Measurements from ENCODE around the gene TTLL11. TPM values are rescaled to one million over a fixed set of nuclear protein-coding genes. Genes with fewer than 3 reads are reported as not detected.
"Not testable (repeated sequence)": the region's sequence is repeated elsewhere in the genome, so short reads cannot be mapped to it uniquely, and the experiment has no call there.

TTLL11 gene
- total RNA-seq, 1 experiment from 2014 or later, result 7.1 TPM

- no peak for DNase-seq (ENCODE audit: low read depth)
Observed at GRCh38 chr9:122007837-122008236, 85.3 kb downstream of the TTLL11 start.

DNA sequence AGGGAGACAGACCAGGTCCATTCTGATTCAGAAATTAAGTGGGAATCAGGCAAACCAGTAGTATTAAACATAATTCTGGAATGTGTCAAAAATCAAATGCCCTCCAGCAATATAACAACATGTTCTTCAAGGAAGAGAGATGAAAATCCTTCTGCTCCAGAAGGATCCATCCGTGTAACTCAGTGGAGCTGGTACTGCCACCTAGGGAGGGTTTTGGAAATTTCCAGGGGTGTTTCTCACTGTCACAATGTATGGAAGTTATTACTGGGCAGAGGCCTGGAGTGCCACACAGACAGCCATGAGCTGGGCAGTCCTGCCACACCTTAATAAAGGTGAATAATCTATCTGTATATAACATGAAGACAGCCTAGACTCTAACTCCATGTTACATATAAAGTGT lies 87.5 kb downstream of the TTLL11 start:
- peak; percentile 24 for DNase-seq (ENCODE audit: low read depth)

GRCh38 chr9:122004589-122004988 lies 88.5 kb downstream of the TTLL11 start:
- no peak for DNase-seq (ENCODE audit: low read depth)

DNA sequence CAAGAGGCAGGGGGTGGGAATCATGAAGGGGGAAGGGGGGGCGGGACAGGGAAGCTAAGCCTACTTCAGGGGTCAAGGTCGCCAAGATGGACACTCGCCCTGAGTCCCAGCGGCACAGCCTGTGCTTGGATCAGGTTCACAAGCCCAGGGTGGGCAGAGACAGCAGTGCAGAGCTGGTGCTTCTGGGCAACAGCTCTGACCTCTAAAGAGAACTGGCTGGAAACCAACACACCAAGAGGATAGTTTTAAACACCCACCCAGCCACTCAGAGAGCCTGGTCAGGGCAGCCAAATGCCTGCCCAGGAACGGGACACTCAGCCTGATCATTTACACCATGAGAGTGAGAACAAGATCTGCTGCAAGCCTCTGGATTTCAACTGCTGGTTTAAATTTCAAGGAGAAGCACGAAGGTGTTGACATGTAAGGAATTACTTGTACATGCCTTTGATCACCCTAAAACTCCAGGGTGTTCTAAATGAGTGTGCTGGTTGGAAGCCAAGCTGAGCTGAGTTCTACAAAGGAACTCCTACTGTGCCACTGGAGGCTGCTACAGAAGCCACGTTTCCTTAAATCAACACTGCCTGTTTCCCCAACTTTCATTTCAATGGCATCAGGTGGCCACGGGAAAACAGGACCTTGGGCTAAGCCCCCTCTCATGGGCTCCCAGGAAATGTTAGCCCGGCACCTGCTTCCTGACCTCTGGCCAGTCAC lies 91.5 kb downstream of the TTLL11 start:
- DNase-seq (ENCODE audit: low read depth), result no peak

- not testable (repeated sequence) for DNase-seq (ENCODE audit: low read depth)
Observed at GRCh38 chr9:122000526-122000925, 92.6 kb downstream of the TTLL11 start.

- no peak for DNase-seq (ENCODE audit: low read depth)
Observed at GRCh38 chr9:121999556-121999955, 93.6 kb downstream of the TTLL11 start.

DNA sequence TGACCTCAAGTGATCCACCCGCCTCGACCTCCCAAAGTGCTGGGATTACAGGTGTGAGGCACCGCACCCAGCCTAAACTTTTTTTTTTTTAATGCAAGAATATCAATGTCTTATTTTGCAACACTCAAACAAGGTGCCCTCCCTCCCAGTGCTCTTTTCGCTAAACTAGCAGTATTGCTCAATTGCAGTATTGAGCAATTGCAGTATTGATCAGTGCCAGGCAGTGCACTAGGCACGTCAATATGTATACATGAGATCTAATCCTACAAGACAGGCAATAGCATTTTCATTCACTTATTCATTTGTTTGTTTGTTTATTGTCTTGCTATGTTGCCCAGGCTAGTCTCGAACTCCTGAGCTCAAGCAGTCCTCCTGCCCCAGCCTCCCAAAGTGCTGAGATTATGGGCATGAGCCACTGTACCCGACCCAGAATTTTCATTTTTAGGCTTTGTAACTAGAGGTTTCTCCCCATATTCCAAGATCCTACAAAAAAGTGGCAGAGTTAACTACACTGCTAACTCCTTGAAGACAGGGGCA lies 94.5 kb downstream of the TTLL11 start:
- DNase-seq (ENCODE audit: low read depth), result no peak

- DNase-seq (ENCODE audit: low read depth), result no peak
Observed at GRCh38 chr9:121997791-121998190, 95.3 kb downstream of the TTLL11 start.

DNA sequence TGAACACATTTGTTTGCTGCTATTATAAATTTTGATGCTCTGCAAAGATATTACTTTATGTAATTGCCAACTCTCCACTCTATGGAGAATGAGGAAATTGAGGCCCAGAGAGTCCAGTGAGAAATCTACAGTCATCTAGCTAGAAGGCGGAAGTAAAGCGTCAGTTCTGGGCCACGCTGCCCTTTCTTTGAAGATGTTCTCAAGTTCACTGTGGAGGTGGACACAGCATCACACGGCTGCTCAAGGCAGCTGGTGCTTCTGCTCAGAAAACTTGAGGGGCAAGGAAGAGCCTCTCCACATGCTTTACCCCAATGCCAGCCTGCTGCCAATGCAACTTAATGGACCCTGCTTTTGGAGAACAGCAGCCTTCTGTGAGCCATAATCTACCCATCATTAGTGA lies 96.3 kb downstream of the TTLL11 start:
- no peak for DNase-seq (ENCODE audit: low read depth)

DNA sequence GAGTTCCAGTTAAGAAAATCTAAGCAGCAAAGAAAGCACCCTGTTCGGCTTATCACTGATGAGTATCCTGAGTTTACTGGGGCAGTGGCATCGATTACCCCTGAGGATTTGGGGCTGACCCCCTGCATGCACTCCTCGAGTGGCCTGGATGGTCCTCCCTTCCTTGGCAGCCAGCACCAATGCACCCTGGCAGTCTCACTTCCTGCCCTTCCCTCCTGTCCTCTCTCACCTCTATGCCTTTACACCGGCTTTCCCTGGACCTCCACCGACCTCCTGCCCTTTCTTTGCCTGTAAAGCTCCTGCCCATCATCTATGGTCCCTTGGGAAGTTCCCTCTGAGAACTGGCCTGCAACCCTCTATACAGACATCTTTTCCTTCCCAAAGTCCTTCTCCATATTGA lies 97.1 kb downstream of the TTLL11 start:
- DNase-seq (ENCODE audit: low read depth), result no peak

- peak; percentile 69 for DNase-seq (ENCODE audit: low read depth)
Observed at GRCh38 chr9:121992571-121993212, 100.4 kb downstream of the TTLL11 start.

DNA sequence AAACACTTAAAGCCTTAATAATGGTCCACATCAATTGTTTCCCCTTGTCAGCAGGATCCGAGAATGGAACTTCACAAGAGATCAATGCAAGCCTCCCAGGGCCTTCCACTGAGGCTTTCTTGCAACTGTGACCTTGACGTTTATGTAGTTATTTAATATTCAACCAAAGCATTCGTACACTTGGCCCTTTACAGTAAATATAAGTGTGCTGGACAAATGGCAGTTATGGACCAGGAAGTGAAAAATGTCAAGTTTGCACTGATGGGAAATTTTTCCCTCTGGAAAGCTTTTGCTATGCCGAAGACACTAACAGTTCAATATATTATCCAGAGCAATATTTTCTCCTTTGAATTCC lies 101.8 kb downstream of the TTLL11 start:
- no peak for DNase-seq (ENCODE audit: low read depth)

- DNase-seq (ENCODE audit: low read depth), result no peak
Observed at GRCh38 chr9:121990600-121991306, 102.4 kb downstream of the TTLL11 start.

- peak; percentile 47 for DNase-seq (ENCODE audit: low read depth)
Observed at GRCh38 chr9:121989010-121989409, 104.1 kb downstream of the TTLL11 start.

DNA sequence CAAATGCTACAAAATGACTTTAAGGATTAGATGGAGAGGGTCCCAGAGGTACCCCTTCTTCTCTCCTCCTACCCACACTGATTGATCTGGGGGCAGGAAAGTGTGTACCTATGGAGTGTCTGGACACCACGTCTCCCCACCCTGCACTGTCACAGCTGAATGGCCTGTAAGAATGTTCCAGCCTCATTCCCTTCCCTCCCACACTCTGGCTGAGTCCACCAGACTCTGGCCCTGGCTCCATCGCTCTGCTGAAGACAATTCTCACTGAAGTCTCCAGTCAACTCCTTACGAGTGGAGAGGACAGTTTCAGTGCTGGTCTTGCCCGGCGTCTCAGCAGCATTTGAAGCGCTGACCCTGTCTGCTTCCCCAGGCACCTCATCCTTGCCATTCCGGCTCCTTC lies 105.8 kb downstream of the TTLL11 start:
- DNase-seq (ENCODE audit: low read depth), result no peak

GRCh38 chr9:121985792-121986494 lies 107.2 kb downstream of the TTLL11 start:
- no peak for DNase-seq (ENCODE audit: low read depth)

- peak; percentile 69 for DNase-seq (ENCODE audit: low read depth)
Observed at GRCh38 chr9:121984726-121985402, 108.2 kb downstream of the TTLL11 start.

DNA sequence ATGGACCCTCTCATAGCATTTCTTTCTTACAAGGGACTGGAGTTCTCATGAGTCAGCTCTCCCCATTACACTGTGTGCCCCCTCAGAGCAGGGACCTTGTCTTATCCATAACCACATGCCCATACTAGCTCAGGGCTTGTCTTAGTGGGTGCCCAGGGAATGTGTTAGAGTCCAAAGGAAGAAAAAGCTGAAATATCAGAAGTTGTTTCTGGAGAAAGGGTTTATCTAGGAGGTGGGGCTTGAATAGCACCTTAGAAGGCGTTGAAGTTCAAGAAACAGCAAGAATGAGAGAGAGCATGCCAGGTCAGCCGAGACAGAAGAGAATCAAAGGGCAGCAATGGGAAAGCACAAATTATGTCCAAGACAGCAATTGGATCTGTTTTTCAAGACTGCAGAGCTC lies 109.4 kb downstream of the TTLL11 start:
- no peak for DNase-seq (ENCODE audit: low read depth)

DNA sequence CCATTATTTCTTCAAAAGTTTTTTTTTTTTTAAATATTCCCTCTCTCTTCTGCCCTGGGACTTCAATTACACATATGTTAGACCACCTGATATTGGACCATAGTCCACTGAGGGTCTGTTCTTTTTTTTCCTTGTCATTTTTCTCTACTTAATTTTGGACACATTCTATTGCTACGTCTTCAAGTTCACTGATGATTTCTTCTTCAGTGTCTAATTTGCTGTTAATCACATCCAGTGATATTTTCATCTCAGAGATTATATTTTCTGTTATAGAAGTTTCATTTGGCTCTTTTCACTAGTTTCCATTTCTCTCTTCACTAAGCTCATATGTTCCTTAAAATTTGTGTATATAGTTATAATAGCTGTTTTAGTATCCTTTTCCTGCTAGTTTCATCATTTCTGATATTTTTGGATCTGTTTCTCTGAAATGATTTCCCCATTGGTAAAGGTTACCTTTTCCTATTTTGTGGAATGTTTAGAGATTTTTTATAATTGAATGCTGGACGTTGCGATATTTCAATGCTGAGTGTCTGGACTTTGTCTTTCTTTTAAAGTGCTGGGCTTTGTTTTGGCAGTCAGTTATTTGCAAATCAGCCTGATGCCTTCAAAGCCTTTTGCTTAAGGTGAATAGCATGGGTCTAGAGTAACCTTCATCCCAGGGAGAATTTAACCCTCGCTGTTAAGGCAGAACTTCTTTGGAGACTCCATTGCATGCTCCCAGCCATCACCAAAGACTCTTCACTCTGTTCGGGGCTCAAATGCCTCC lies 111.8 kb downstream of the TTLL11 start:
- no peak for DNase-seq (ENCODE audit: low read depth)

GRCh38 chr9:121980665-121981064 lies 112.4 kb downstream of the TTLL11 start:
- not testable (repeated sequence) for DNase-seq (ENCODE audit: low read depth)

Measured in HT1080 (cell line).